Peyer's patch (tissue), 4 donors: ENCODE data around the gene SPDYE4. TPM values are rescaled to one million over a fixed set of nuclear protein-coding genes. Genes with fewer than 3 reads are reported as not detected.

Source experiments
- DNase-seq, 3 donors: peaks; one replicate each; pipeline ENCODE4 v3.0.0-alpha.2; 2017 to 2019
- H3K27ac ChIP-seq, 4 donors: fragments of 200-600 bp; sonication (generic); one replicate each; pipeline ENCODE4 v1.5.1; 2016 to 2019
- H3K27me3 ChIP-seq, 2 donors: fragments of 200-600 bp; sonication (generic); one replicate each; pipeline ENCODE4 v1.5.1; 2019
- H3K36me3 ChIP-seq, 3 donors: fragments of 200-600 bp; sonication (generic); one replicate each; pipeline ENCODE4 v1.5.1; 2016 to 2019
- H3K4me1 ChIP-seq, 4 donors: fragments of 200-600 bp; sonication (generic); one replicate each; pipeline ENCODE4 v1.5.1; 2016 to 2019
- H3K4me3 ChIP-seq, 4 donors: fragments of 200-600 bp; sonication (generic); 1 replicate in 3 of 4; 2 replicates in 1 of 4; pipeline ENCODE4 v1.5.1; 2016 to 2019; ENCODE audit warnings: mild to moderate bottlenecking in 1 of 4
- H3K9me3 ChIP-seq, 4 donors: fragments of 200-600 bp; sonication (generic); one replicate each; pipeline ENCODE4 v1.5.1; 2016 to 2019; ENCODE audit warnings: mild to moderate bottlenecking in 1 of 4
- POLR2A ChIP-seq, 2 donors: fragments of 450-650 bp; IDR thresholded peaks; one replicate each; pipeline ENCODE4 v1.5.1; 2017; ENCODE audit warnings: antibody characterized with exemption in 2 of 2, mild to moderate bottlenecking in 2 of 2, moderate library complexity in 2 of 2
- total RNA-seq, 4 donors: library from RNA; depleted of rRNA; stranded (reverse); fragments of >200 nt; gene quantifications; one replicate each; pipeline ENCODE4 v1.1.0, GENCODE V29; 2016
- TF ChIP-seq, protein P1 (sequence below), 6 experiments: fragments of 450-650 bp in 4 of 6; fragments of 200-600 bp in 2 of 6; sonication (generic) in 1 of 6; IDR thresholded peaks; one replicate each; pipeline ENCODE4 v1.5.1; 2017 to 2019; ENCODE audit warnings: antibody characterized with exemption in 6 of 6, mild to moderate bottlenecking in 3 of 6, moderate library complexity in 1 of 6

SPDYE4 gene
- total RNA-seq, 4 donors from 2014 or later = not detected

DNA sequence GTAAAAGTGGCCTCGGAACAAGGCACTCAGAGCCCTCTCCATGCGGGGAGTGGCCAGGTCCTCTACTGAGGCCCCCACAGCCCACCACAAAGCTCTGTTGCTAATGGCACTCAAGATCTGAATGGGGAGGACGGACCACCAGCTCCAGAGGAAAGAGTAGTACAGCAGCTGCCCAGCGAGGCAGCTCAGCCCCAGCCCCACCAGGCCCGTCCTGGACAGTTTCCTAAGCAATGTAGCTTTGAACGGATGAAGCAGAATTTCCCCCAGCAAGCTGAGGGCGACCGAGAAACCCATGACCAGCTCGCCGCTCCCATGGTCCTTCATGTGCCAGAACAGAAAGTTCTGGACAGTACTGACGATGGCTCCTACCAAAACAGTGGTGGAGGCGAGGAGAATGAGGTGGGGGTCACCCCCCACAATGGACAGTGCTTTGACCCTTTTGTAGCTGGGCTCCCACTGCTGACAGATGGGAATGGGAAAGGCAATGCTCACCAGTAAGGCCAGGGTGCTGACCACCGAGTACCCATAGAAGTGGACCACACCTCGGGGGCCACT lies 39.4 kb upstream of the SPDYE4 start:
- Histone ChIP-seq H3K9me3 (no peaks in the 10 kb centered on the region), H3K36me3 (no peaks in the 10 kb centered on the region), H3K27ac (no peak overlapping the region), H3K4me1 (no peaks in the 10 kb centered on the region), H3K27me3 (no peaks in the 10 kb centered on the region), H3K4me3 (no peak overlapping the region)
- TF ChIP-seq POLR2A (IDR thresholded peaks at IDR 0.05) = no peak
- TF ChIP-seq, protein P1, sequence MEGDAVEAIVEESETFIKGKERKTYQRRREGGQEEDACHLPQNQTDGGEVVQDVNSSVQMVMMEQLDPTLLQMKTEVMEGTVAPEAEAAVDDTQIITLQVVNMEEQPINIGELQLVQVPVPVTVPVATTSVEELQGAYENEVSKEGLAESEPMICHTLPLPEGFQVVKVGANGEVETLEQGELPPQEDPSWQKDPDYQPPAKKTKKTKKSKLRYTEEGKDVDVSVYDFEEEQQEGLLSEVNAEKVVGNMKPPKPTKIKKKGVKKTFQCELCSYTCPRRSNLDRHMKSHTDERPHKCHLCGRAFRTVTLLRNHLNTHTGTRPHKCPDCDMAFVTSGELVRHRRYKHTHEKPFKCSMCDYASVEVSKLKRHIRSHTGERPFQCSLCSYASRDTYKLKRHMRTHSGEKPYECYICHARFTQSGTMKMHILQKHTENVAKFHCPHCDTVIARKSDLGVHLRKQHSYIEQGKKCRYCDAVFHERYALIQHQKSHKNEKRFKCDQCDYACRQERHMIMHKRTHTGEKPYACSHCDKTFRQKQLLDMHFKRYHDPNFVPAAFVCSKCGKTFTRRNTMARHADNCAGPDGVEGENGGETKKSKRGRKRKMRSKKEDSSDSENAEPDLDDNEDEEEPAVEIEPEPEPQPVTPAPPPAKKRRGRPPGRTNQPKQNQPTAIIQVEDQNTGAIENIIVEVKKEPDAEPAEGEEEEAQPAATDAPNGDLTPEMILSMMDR (IDR thresholded peaks at IDR 0.05) = no peak
- no peak for DNase-seq

DNA sequence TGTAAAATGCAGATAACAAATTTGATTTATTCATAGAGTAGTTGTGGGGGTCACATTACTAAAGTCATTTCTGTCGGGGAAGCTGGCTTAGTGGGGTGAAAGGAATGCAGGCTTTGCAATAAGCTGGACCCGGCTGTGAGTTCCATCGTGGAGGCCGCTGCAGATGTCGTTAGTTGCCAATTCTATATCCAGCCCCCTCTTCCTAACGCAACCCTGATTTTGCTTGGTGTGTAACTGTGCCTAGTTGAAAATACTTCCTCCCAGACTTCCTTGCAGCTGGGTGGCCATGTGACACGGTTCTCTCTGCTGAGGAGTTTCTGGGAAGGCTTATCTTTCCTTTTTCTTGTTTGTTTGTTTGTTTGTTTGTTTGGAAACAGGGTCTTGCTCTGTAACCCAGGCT lies 36.3 kb upstream of the SPDYE4 start:
- Histone ChIP-seq H3K27me3 (no peaks in the 10 kb centered on the region), H3K27ac (no peak overlapping the region)
- TF ChIP-seq POLR2A (IDR thresholded peaks at IDR 0.05) = no peak
- TF ChIP-seq, protein P1 (IDR thresholded peaks at IDR 0.05) = no peak

DNA sequence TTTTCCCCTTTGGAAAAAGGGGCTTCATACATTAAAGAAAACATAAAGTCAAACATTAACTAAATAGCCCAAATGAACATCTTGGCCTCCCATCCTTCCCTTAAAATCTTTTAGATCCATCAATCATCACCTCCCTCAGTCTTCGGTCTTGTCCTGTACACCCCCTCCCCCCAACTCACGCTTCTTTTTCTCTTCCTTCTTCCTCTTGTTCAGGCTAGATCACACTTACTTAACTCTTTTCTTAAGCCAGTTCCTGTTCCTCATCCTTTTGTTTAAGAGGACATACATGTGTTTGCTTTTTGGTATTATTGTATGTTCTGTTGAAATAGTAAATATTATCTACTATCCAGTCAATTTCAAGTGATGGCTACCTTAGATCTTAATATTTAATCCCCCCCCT lies 35.3 kb upstream of the SPDYE4 start:
- H3K27me3 ChIP-seq = no peaks in the 10 kb centered on the region
- H3K36me3 ChIP-seq = no peaks in the 10 kb centered on the region
- no peaks in the 10 kb centered on the region for H3K4me1 ChIP-seq
- H3K4me3 ChIP-seq = no peak overlapping the region
- no peak overlapping the region for H3K27ac ChIP-seq
- no peak for TF ChIP-seq POLR2A (IDR thresholded peaks at IDR 0.05)
- TF ChIP-seq, protein P1 (IDR thresholded peaks at IDR 0.05) = no peak
- DNase-seq = no peak
- H3K9me3 ChIP-seq = no peaks in the 10 kb centered on the region

More for the DNA sequence above, 36.3 kb upstream of the SPDYE4 start:
- no peaks in the 10 kb centered on the region for H3K36me3 ChIP-seq
- no peaks in the 10 kb centered on the region for H3K4me1 ChIP-seq
- H3K9me3 ChIP-seq = no peaks in the 10 kb centered on the region
- DNase-seq = no peak
- H3K4me3 ChIP-seq = no peak overlapping the region

DNA sequence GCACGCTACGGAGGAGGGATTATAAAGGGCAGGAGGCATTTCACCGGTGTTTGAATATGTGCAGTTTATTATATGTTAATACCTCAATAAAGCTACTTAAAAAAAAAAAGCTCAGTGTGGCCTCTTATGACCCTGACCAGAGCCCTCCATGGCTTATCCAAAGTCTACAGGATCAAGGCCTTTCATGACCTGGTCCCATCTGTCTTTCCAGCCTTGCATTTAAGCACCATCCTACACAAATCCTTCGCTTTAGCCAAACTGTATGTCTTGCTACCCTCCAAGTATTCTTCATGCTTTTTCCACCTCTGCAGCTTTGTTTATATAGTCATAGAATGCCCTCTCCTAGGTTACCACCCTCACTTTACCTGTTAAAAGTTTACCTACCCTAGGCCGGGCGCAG lies 34.3 kb upstream of the SPDYE4 start:
- Histone ChIP-seq H3K4me3 (no peak overlapping the region), H3K36me3 (no peaks in the 10 kb centered on the region), H3K27ac (no peak overlapping the region), H3K9me3 (no peaks in the 10 kb centered on the region), H3K27me3 (no peaks in the 10 kb centered on the region), H3K4me1 (no peaks in the 10 kb centered on the region)
- TF ChIP-seq, protein P1 (IDR thresholded peaks at IDR 0.05) = no peak
- no peak for TF ChIP-seq POLR2A (IDR thresholded peaks at IDR 0.05)
- no peak for DNase-seq

DNA sequence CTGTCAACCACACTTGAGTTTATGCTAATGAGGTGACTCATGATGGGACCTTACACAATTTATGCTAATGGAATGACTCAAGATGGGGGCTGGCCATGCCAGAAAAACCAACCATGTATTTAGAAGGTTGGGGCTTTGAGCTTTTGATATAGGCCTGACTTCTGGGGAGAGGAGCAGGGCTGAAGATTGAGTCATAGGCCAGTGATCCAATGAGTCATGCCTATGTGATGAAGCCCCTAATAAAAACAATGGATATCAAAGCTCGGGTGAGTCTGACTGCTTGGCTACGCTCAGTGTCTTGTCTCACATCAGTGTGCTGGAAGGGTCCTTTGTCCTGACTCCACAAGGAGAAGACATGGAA lies 33.5 kb upstream of the SPDYE4 start:
- H3K27ac ChIP-seq = no peak overlapping the region

More for the DNA sequence above, 33.5 kb upstream of the SPDYE4 start:
- Histone ChIP-seq H3K9me3 (no peaks in the 10 kb centered on the region), H3K36me3 (no peaks in the 10 kb centered on the region), H3K27me3 (no peaks in the 10 kb centered on the region), H3K4me3 (no peak overlapping the region), H3K4me1 (no peaks in the 10 kb centered on the region)
- DNase-seq = no peak
- TF ChIP-seq POLR2A (IDR thresholded peaks at IDR 0.05) = no peak
- TF ChIP-seq, protein P1 (IDR thresholded peaks at IDR 0.05) = no peak
